Osteoblast (primary cell): ENCODE measurements around the gene SEZ6L. TPM values are rescaled to one million over a fixed set of nuclear protein-coding genes. Genes with fewer than 3 reads are reported as not detected.
A peak's percentile ranks its signal among the peaks of the same experiment; 100 is the strongest.

ENCODE experiments used
- DNase-seq: peaks from one replicate; pipeline ENCODE4 v3.0.0; 2011; ENCODE audit warnings: low spot score, mixed read lengths; ENCODE audit not compliant: insufficient read length; ENCODE audit errors: missing footprints
- H2AFZ ChIP-seq: 2 replicates; pipeline ENCODE4 v1.6.0; 2011; ENCODE audit warnings: mild to moderate bottlenecking, low read length
- H3K27ac ChIP-seq: 2 replicates; pipeline ENCODE4 v1.5.1; 2011; ENCODE audit warnings: mild to moderate bottlenecking, low read depth, low read length, moderate library complexity
- H3K27me3 ChIP-seq: 2 replicates; pipeline ENCODE4 v1.6.0; 2012; ENCODE audit warnings: mild to moderate bottlenecking, control low read depth, inconsistent platforms, low read length, moderate library complexity; ENCODE audit not compliant: insufficient read depth
- H3K36me3 ChIP-seq: 2 replicates; pipeline ENCODE4 v1.5.1; 2011; ENCODE audit warnings: mild to moderate bottlenecking, low read length, control low read depth, moderate library complexity; ENCODE audit not compliant: insufficient read depth
- H3K4me1 ChIP-seq: 2 replicates; pipeline ENCODE4 v1.5.1; 2011; ENCODE audit warnings: mild to moderate bottlenecking, low read length, control low read depth, moderate library complexity; ENCODE audit not compliant: insufficient read depth
- H3K4me2 ChIP-seq: 2 replicates; pipeline ENCODE4 v1.6.0; 2011; ENCODE audit warnings: mild to moderate bottlenecking, low read length; ENCODE audit not compliant: insufficient read depth
- H3K4me3 ChIP-seq: fragments of 200-600 bp; sonication (generic); 3 replicates; pipeline ENCODE4 v1.5.1; 2012; ENCODE audit warnings: mild to moderate bottlenecking, low read length, inconsistent platforms; ENCODE audit not compliant: insufficient read depth
- H3K79me2 ChIP-seq: 2 replicates; pipeline ENCODE4 v1.6.0; 2012; ENCODE audit warnings: mild to moderate bottlenecking, low read length, control low read depth, inconsistent platforms; ENCODE audit not compliant: insufficient read depth
- H3K9me3 ChIP-seq: 2 replicates; pipeline ENCODE4 v1.5.1; 2011; ENCODE audit warnings: low read depth, low read length, control low read depth
- H4K20me1 ChIP-seq: 2 replicates; pipeline ENCODE4 v1.6.0; 2012; ENCODE audit warnings: mild to moderate bottlenecking, low read length, control low read depth; ENCODE audit not compliant: insufficient read depth
- total RNA-seq: library from RNA; depleted of rRNA; stranded (reverse); fragments of >200 nt; gene quantifications from 2 replicates; pipeline ENCODE4 v1.2.3, GENCODE V29; 2012
- TF ChIP-seq, protein P1 (sequence below): IDR thresholded peaks from 2 replicates; pipeline ENCODE4 v1.5.1; 2011; ENCODE audit warnings: mild to moderate bottlenecking, low read depth, low read length, moderate library complexity; ENCODE audit errors: extremely low read depth

Gene SEZ6L
- total RNA-seq, 1 donor: not detected

DNA sequence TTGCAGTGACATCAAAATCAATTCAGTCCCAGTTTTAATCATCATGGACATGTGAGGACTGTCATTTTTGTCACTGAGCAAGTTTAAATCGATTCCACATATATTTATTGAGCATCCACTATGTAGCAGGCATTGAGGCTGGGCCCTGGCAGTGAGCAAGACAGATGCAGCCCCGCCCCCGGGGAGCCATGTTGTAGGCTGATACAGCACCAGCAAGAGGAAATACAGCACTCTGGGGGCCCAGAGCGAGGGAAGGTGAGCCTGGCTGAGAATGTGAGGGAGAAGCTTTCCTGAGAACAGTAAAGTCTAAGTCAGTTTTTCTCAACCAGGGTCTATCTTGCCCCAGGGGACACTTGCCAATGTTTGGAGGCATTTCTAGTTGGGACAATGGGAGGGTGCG is 151.2 kb downstream of the SEZ6L start:
- TF ChIP-seq, protein P1, sequence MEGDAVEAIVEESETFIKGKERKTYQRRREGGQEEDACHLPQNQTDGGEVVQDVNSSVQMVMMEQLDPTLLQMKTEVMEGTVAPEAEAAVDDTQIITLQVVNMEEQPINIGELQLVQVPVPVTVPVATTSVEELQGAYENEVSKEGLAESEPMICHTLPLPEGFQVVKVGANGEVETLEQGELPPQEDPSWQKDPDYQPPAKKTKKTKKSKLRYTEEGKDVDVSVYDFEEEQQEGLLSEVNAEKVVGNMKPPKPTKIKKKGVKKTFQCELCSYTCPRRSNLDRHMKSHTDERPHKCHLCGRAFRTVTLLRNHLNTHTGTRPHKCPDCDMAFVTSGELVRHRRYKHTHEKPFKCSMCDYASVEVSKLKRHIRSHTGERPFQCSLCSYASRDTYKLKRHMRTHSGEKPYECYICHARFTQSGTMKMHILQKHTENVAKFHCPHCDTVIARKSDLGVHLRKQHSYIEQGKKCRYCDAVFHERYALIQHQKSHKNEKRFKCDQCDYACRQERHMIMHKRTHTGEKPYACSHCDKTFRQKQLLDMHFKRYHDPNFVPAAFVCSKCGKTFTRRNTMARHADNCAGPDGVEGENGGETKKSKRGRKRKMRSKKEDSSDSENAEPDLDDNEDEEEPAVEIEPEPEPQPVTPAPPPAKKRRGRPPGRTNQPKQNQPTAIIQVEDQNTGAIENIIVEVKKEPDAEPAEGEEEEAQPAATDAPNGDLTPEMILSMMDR: no peak
- DNase-seq: no peak
- Histone ChIP-seq H3K9me3 (no peaks in the 10 kb centered on the region), H3K4me3 (no peak overlapping the region), H3K79me2 (no peaks in the 10 kb centered on the region), H3K27ac (no peak overlapping the region), H3K4me1 (peaks cover 29% of the 10 kb centered on the region), H3K4me2 (no peak overlapping the region), H4K20me1 (no peaks in the 10 kb centered on the region), H2AFZ (no peak overlapping the region), H3K27me3 (peaks cover 6% of the 10 kb centered on the region), H3K36me3 (no peaks in the 10 kb centered on the region)

DNA sequence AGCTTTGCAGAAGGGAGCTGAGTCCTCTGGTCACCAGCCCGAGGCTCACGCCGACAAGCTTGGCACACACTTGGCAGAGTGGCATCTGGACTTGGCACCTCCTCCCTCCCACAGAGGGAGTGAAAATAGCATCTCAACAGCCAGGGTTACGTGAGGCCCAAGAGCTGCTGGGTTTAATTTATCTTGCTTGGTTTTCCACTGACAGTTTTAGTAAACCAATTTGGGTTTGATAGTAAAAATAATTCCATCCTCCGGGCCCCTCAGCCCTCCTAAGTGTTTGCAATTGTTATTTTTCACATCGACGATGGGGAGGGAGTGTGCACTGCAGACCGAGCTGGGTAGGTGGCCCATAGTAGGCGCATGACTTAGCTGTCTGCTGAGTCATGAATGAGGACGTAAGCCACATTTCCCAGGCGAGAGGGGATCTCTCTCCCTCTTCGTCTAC is 152.2 kb downstream of the SEZ6L start:
- peak overlapping the region; percentile 93 for H3K27ac ChIP-seq
- TF ChIP-seq, protein P1: no peak
- H3K36me3 ChIP-seq: no peaks in the 10 kb centered on the region
- no peaks in the 10 kb centered on the region for H3K9me3 ChIP-seq
- peak overlapping the region; percentile 73 for H2AFZ ChIP-seq
- H4K20me1 ChIP-seq: no peaks in the 10 kb centered on the region
- H3K4me1 ChIP-seq: peaks cover 29% of the 10 kb centered on the region
- peaks cover 4% of the 10 kb centered on the region for H3K27me3 ChIP-seq
- peak overlapping the region; percentile 68 for H3K4me2 ChIP-seq
- DNase-seq: peak; percentile 91
- H3K79me2 ChIP-seq: no peaks in the 10 kb centered on the region
- H3K4me3 ChIP-seq: peak overlapping the region; percentile 14

DNA sequence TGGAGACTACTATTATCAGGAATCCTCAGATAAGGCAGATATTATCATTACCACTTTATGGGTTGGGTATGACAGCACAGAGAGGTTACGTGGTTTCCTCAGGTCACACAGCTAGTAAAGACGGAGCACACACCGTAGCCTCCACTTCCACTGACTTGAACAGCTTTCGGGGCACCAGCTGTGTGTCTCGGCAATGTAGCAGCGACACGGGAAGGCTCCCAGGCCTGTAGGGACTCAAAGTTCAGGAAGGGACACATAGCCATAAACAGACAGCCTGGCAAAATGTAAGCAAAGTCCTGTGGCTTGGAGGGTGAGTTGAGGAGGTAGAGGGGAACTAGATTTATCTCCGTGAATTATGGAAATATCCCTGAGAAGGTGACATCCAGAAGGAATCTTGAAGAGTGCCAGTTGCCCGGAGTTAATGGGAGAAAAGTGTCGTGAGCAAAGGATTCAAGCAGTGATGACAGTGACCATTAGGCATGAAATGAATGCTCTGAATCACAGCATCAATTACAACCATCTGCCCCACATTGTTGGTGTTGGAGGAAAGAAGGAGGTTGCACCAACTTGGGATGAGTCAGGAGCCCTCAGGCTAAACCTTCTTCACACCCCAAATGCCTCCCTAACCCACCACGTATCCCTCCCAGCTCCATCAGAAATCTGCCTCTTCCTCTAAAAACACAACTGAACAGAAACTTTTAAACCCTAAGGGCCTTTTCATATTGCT is 153.1 kb downstream of the SEZ6L start:
- H3K4me3 ChIP-seq: peak overlapping the region; percentile 6
- H3K36me3 ChIP-seq: no peaks in the 10 kb centered on the region
- H3K79me2 ChIP-seq: no peaks in the 10 kb centered on the region
- peaks cover 29% of the 10 kb centered on the region for H3K4me1 ChIP-seq
- peak; percentile 96 for DNase-seq
- H4K20me1 ChIP-seq: no peaks in the 10 kb centered on the region
- H3K27ac ChIP-seq: peak overlapping the region; percentile 93
- no peaks in the 10 kb centered on the region for H3K9me3 ChIP-seq
- peak overlapping the region; percentile 34 for H2AFZ ChIP-seq
- H3K27me3 ChIP-seq: no peaks in the 10 kb centered on the region
- peak overlapping the region; percentile 68 for H3K4me2 ChIP-seq
- TF ChIP-seq, protein P1: no peak

DNA sequence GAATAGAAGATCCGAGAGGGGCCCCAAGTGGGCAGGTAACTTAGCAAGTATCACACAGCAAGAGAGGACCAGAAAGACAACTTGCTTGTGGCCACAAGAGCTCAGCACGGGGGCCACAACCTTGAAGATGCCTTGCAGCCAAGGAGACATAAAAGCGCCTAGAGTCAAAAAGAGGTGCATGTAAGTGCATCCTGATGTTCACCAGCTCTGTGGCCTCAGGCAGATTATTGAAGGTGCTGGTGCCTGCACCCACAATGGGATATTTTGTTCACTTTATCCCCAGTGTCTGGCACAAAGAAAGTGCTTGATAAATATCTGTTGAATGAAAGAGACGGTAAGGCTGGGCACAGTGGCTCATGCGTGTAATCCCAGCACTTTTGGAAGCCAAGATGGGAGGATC is 153.8 kb downstream of the SEZ6L start:
- H3K36me3 ChIP-seq: no peaks in the 10 kb centered on the region
- no peaks in the 10 kb centered on the region for H3K9me3 ChIP-seq
- peak overlapping the region; percentile 30 for H2AFZ ChIP-seq
- no peaks in the 10 kb centered on the region for H3K79me2 ChIP-seq
- H3K27me3 ChIP-seq: no peaks in the 10 kb centered on the region
- H4K20me1 ChIP-seq: no peaks in the 10 kb centered on the region
- TF ChIP-seq, protein P1: no peak
- peaks cover 29% of the 10 kb centered on the region for H3K4me1 ChIP-seq
- H3K27ac ChIP-seq: peak overlapping the region; percentile 66
- DNase-seq: no peak
- peak overlapping the region; percentile 68 for H3K4me2 ChIP-seq
- H3K4me3 ChIP-seq: no peak overlapping the region
